WTC11 (cell line): ENCODE results near the gene HMCN1. TPM values are rescaled to one million over a fixed set of nuclear protein-coding genes. Genes with fewer than 3 reads are reported as not detected.

Experiments used
- ATAC-seq: fragments of 200-7000 bp; cut with Tn5 transposase; 2 replicates; pipeline ENCODE4 v1.10.0; 2021; ENCODE audit warnings: mild to moderate bottlenecking, moderate library complexity
- CTCF ChIA-PET: fragments of 300-600 bp; sonication (Branson Sonifier 250); formaldehyde crosslinking; loops from one replicate; lab custom pipeline; 2021; ENCODE audit warnings: antibody characterized with exemption; lab: Charles Lee
- POLR2A ChIA-PET: fragments of 350-600 bp; sonication (Branson Sonifier 250); formaldehyde crosslinking; loops from one replicate; lab custom pipeline; 2021; ENCODE audit warnings: antibody characterized with exemption; lab: Charles Lee
- DNase-seq: peaks from one replicate; pipeline ENCODE4 v3.0.0; 2021; ENCODE audit warnings: low spot score
- H3K27ac Mint-ChIP-seq: 2 replicates; pipeline ENCODE4 v1.8.0; 2021; ENCODE audit warnings: mixed read lengths
- H3K27me3 Mint-ChIP-seq: 2 replicates; pipeline ENCODE4 v1.8.0; 2021; ENCODE audit warnings: low read depth, mild to moderate bottlenecking, moderate library complexity, mixed read lengths
- H3K36me3 Mint-ChIP-seq: 2 replicates; pipeline ENCODE4 v1.8.0; 2021; ENCODE audit warnings: mixed read lengths
- H3K4me1 Mint-ChIP-seq: 2 replicates; pipeline ENCODE4 v1.8.0; 2022; ENCODE audit warnings: mixed read lengths
- H3K4me3 Mint-ChIP-seq: 2 replicates; pipeline ENCODE4 v1.8.0; 2021; ENCODE audit warnings: mild to moderate bottlenecking, moderate library complexity, mixed read lengths
- H3K9me3 Mint-ChIP-seq: 2 replicates; pipeline ENCODE4 v1.8.0; 2021; ENCODE audit warnings: mixed read lengths
- AFF4 ChIP-seq: sonication (generic); formaldehyde crosslinking; IDR thresholded peaks from 2 replicates; pipeline ENCODE4 v1.8.1; 2023; ENCODE audit warnings: mild to moderate bottlenecking, missing genetic modification reagents, borderline replicate concordance
- CTCF ChIP-seq: fragments of 200-600 bp; IDR thresholded peaks from 2 replicates; pipeline ENCODE4 v1.8.0; 2022; ENCODE audit warnings: antibody characterized with exemption
- ELF4 ChIP-seq: sonication (generic); formaldehyde crosslinking; IDR thresholded peaks from 2 replicates; pipeline ENCODE4 v1.8.1; 2022; ENCODE audit warnings: low read depth, mild to moderate bottlenecking, moderate library complexity, missing genetic modification reagents
- GTF2I ChIP-seq: fragments of 250-450 bp; sonication (Bioruptor Pico); conservative IDR thresholded peaks from 2 replicates; pipeline ENCODE4 v1.4.0; 2021; ENCODE audit warnings: mild to moderate bottlenecking
- JAZF1 ChIP-seq: fragments of 250-450 bp; sonication (Bioruptor Pico); IDR thresholded peaks from 2 replicates; pipeline ENCODE4 v1.9.0; 2021; ENCODE audit warnings: moderate library complexity, mild to moderate bottlenecking, inconsistent platforms
- JUN ChIP-seq: sonication (generic); formaldehyde crosslinking; IDR thresholded peaks from 2 replicates; pipeline ENCODE4 v1.8.0; 2023; ENCODE audit warnings: mild to moderate bottlenecking, missing genetic modification reagents
- NFATC4 ChIP-seq: fragments of 250-450 bp; sonication (Bioruptor Pico); IDR thresholded peaks from 2 replicates; pipeline ENCODE4 v1.9.0; 2021; ENCODE audit warnings: mild to moderate bottlenecking
- NFE2L1 ChIP-seq: sonication (generic); formaldehyde crosslinking; IDR thresholded peaks from 2 replicates; pipeline ENCODE4 v1.8.1; 2023; ENCODE audit warnings: missing genetic modification reagents
- RELA ChIP-seq: sonication (generic); formaldehyde crosslinking; IDR thresholded peaks from 2 replicates; pipeline ENCODE4 v1.8.1; 2022; ENCODE audit warnings: missing genetic modification reagents, mild to moderate bottlenecking, borderline replicate concordance
- SMAD4 ChIP-seq: sonication (generic); formaldehyde crosslinking; IDR thresholded peaks from 2 replicates; pipeline ENCODE4 v1.8.0; 2022; ENCODE audit warnings: mild to moderate bottlenecking, missing genetic modification reagents
- ZNF232 ChIP-seq: sonication (generic); formaldehyde crosslinking; IDR thresholded peaks from 2 replicates; pipeline ENCODE4 v1.8.0; 2022; ENCODE audit warnings: mild to moderate bottlenecking, missing genetic modification reagents
- ZNF396 ChIP-seq: fragments of 250-450 bp; sonication (Bioruptor Pico); IDR thresholded peaks from 2 replicates; pipeline ENCODE4 v1.8.0; 2021; ENCODE audit warnings: mild to moderate bottlenecking, moderate library complexity, borderline replicate concordance
- ZNF416 ChIP-seq: fragments of 250-450 bp; sonication (Bioruptor Pico); IDR thresholded peaks from 2 replicates; pipeline ENCODE4 v1.9.0; 2021; ENCODE audit warnings: mild to moderate bottlenecking, inconsistent platforms
- total RNA-seq: library from RNA; stranded (reverse); gene quantifications from 3 replicates; pipeline ENCODE4 v1.2.3, GENCODE V29; 2021
- TF ChIP-seq, protein P1 (sequence below): fragments of 250-450 bp; sonication (Bioruptor Pico); IDR thresholded peaks from 2 replicates; pipeline ENCODE4 v1.9.0; 2021; ENCODE audit warnings: mild to moderate bottlenecking, borderline replicate concordance
- TF ChIP-seq, protein P2 (sequence below): sonication (generic); formaldehyde crosslinking; conservative IDR thresholded peaks from 2 replicates; pipeline ENCODE4 v1.8.1; 2022; ENCODE audit warnings: mild to moderate bottlenecking, missing genetic modification reagents
- TF ChIP-seq, protein P3 (sequence below): sonication (generic); formaldehyde crosslinking; IDR thresholded peaks from 2 replicates; pipeline ENCODE4 v1.8.0; 2022; ENCODE audit warnings: missing genetic modification reagents
- TF ChIP-seq, protein P4 (sequence below): fragments of 250-450 bp; sonication (Bioruptor Pico); IDR thresholded peaks from 2 replicates; pipeline ENCODE4 v1.9.0; 2021; ENCODE audit warnings: moderate library complexity, mild to moderate bottlenecking, inconsistent platforms, borderline replicate concordance
- TF ChIP-seq, protein P5 (sequence below): fragments of 250-450 bp; sonication (Bioruptor Pico); conservative IDR thresholded peaks from 2 replicates; pipeline ENCODE4 v1.9.0; 2021; ENCODE audit warnings: mild to moderate bottlenecking

HMCN1 gene
- total RNA-seq, 1 experiment from 2014 or later = 5.6 TPM

DNA sequence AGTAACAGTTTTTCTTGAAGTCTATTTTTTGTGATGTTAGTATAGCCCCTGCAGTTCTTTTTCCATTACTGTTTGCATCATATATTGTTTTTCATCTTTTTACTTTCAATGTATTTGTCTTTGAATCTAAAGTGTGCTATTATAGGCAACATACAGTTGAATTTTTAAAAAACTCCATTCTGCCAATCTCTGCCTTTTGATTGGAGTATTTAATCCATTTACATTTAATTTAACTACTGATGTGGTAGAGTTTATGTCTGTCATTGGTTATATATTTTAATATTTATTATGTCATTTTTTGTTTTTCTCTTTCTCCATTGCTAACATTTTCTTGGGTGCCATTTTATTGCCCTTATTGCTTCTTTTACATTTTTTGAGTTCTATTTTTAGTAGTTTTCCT, 296.3 kb downstream of the HMCN1 start (continued):
- TF ChIP-seq CTCF = no peak
- TF ChIP-seq, protein P1, sequence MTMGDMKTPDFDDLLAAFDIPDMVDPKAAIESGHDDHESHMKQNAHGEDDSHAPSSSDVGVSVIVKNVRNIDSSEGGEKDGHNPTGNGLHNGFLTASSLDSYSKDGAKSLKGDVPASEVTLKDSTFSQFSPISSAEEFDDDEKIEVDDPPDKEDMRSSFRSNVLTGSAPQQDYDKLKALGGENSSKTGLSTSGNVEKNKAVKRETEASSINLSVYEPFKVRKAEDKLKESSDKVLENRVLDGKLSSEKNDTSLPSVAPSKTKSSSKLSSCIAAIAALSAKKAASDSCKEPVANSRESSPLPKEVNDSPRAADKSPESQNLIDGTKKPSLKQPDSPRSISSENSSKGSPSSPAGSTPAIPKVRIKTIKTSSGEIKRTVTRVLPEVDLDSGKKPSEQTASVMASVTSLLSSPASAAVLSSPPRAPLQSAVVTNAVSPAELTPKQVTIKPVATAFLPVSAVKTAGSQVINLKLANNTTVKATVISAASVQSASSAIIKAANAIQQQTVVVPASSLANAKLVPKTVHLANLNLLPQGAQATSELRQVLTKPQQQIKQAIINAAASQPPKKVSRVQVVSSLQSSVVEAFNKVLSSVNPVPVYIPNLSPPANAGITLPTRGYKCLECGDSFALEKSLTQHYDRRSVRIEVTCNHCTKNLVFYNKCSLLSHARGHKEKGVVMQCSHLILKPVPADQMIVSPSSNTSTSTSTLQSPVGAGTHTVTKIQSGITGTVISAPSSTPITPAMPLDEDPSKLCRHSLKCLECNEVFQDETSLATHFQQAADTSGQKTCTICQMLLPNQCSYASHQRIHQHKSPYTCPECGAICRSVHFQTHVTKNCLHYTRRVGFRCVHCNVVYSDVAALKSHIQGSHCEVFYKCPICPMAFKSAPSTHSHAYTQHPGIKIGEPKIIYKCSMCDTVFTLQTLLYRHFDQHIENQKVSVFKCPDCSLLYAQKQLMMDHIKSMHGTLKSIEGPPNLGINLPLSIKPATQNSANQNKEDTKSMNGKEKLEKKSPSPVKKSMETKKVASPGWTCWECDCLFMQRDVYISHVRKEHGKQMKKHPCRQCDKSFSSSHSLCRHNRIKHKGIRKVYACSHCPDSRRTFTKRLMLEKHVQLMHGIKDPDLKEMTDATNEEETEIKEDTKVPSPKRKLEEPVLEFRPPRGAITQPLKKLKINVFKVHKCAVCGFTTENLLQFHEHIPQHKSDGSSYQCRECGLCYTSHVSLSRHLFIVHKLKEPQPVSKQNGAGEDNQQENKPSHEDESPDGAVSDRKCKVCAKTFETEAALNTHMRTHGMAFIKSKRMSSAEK (CRISPR knock-in tag) = no peak
- TF ChIP-seq SMAD4 (CRISPR knock-in tag) = no peak
- no peak for TF ChIP-seq ZNF396 (CRISPR knock-in tag)

GRCh38 chr1:186033847-186034271, 299.7 kb downstream of the HMCN1 start:
- CTCF ChIA-PET = no interaction called here
- no peak overlapping the region for H3K27ac Mint-ChIP-seq
- H3K36me3 Mint-ChIP-seq = peaks cover 16% of the 10 kb centered on the region
- no peak for ATAC-seq
- TF ChIP-seq, protein P2, sequence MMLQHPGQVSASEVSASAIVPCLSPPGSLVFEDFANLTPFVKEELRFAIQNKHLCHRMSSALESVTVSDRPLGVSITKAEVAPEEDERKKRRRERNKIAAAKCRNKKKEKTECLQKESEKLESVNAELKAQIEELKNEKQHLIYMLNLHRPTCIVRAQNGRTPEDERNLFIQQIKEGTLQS = no peak
- no peak for TF ChIP-seq ZNF416
- no peak for TF ChIP-seq ELF4
- TF ChIP-seq, protein P3, sequence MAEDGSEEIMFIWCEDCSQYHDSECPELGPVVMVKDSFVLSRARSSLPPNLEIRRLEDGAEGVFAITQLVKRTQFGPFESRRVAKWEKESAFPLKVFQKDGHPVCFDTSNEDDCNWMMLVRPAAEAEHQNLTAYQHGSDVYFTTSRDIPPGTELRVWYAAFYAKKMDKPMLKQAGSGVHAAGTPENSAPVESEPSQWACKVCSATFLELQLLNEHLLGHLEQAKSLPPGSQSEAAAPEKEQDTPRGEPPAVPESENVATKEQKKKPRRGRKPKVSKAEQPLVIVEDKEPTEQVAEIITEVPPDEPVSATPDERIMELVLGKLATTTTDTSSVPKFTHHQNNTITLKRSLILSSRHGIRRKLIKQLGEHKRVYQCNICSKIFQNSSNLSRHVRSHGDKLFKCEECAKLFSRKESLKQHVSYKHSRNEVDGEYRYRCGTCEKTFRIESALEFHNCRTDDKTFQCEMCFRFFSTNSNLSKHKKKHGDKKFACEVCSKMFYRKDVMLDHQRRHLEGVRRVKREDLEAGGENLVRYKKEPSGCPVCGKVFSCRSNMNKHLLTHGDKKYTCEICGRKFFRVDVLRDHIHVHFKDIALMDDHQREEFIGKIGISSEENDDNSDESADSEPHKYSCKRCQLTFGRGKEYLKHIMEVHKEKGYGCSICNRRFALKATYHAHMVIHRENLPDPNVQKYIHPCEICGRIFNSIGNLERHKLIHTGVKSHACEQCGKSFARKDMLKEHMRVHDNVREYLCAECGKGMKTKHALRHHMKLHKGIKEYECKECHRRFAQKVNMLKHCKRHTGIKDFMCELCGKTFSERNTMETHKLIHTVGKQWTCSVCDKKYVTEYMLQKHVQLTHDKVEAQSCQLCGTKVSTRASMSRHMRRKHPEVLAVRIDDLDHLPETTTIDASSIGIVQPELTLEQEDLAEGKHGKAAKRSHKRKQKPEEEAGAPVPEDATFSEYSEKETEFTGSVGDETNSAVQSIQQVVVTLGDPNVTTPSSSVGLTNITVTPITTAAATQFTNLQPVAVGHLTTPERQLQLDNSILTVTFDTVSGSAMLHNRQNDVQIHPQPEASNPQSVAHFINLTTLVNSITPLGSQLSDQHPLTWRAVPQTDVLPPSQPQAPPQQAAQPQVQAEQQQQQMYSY = no peak
- TF ChIP-seq NFE2L1 = no peak
- TF ChIP-seq, protein P4, sequence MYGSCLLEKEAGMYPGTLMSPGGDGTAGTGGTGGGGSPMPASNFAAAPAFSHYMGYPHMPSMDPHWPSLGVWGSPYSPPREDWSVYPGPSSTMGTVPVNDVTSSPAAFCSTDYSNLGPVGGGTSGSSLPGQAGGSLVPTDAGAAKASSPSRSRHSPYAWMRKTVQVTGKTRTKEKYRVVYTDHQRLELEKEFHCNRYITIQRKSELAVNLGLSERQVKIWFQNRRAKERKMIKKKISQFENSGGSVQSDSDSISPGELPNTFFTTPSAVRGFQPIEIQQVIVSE (CRISPR knock-in tag) = no peak
- TF ChIP-seq JAZF1 (CRISPR knock-in tag) = no peak
- no peak for TF ChIP-seq JUN (CRISPR knock-in tag)
- TF ChIP-seq AFF4 (CRISPR knock-in tag) = no peak
- TF ChIP-seq RELA (CRISPR knock-in tag) = no peak
- TF ChIP-seq ZNF232 (CRISPR knock-in tag) = no peak
- TF ChIP-seq, protein P5, sequence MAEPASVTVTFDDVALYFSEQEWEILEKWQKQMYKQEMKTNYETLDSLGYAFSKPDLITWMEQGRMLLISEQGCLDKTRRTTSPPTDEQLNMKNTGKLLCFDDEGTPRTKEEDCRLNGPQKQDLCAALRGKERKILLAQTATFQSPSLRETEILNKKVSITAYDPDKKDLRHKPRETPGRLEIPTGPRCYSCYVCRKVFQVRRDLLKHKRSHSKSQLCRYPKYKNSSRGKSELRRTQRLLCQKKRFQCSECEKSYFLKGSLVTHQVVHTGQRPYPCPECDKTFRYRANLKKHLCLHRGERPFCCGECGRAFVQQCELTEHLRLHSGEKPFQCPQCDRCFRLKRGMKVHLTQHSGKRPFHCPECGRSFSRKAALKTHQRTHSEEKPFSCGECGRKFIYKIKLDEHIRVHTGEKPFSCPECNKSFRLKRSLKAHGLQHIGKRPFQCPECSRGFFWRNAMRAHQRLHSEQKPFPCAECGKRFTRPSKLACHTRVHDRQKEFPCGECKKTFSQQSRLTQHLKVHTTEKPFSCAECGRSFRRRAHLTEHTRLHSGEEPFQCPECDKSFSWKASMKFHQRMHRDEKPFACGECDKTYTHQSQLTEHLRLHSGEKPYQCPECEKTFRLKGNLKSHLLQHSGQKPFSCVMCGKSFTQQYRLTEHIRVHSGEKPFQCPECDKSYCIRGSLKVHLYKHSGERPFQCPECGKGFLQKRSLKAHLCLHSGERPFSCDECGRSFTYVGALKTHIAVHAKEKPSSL = no peak
- TF ChIP-seq GTF2I (CRISPR knock-in tag) = no peak
- no peak for TF ChIP-seq NFATC4 (CRISPR knock-in tag)
- H3K27me3 Mint-ChIP-seq = no peaks in the 10 kb centered on the region
- H3K9me3 Mint-ChIP-seq = peaks cover 37% of the 10 kb centered on the region
- POLR2A ChIA-PET = no interaction called here
- no peaks in the 10 kb centered on the region for H3K4me1 Mint-ChIP-seq
- no peak overlapping the region for H3K4me3 Mint-ChIP-seq
- DNase-seq = no peak
